HepG2 (cell line): ENCODE results near the gene UXS1. TPM values are rescaled to one million over a fixed set of nuclear protein-coding genes. Genes with fewer than 3 reads are reported as not detected.

Experiments
- AKAP8 ChIP-seq: sonication (generic); formaldehyde crosslinking; IDR thresholded peaks from 2 replicates; pipeline ENCODE4 v1.5.1; 2020; ENCODE audit warnings: mild to moderate bottlenecking, missing genetic modification reagents
- BRD4 ChIP-seq: sonication (generic); formaldehyde crosslinking; IDR thresholded peaks from 2 replicates; pipeline ENCODE4 v1.4.0; 2020; ENCODE audit warnings: missing genetic modification reagents
- CEBPG ChIP-seq: IDR thresholded peaks from 2 replicates; pipeline ENCODE4 v1.6.1; 2016
- GABPB1 ChIP-seq: IDR thresholded peaks from 2 replicates; pipeline ENCODE4 v1.6.1; 2016; ENCODE audit warnings: mild to moderate bottlenecking, missing genetic modification reagents, moderate library complexity, missing compliant biosample characterization
- IRF2 ChIP-seq: IDR thresholded peaks from 2 replicates; pipeline ENCODE4 v1.6.1; 2018; ENCODE audit warnings: missing genetic modification reagents, missing compliant biosample characterization
- KAT8 ChIP-seq: IDR thresholded peaks from 2 replicates; pipeline ENCODE4 v1.6.1; 2016; ENCODE audit warnings: missing genetic modification reagents, missing compliant biosample characterization
- MTA3 ChIP-seq: sonication (generic); formaldehyde crosslinking; IDR thresholded peaks from 2 replicates; pipeline ENCODE4 v1.4.0; 2020; ENCODE audit warnings: missing genetic modification reagents
- ONECUT2 ChIP-seq: sonication (generic); formaldehyde crosslinking; IDR thresholded peaks from 2 replicates; pipeline ENCODE4 v1.4.0; 2020; ENCODE audit warnings: missing genetic modification reagents
- PBX2 ChIP-seq: IDR thresholded peaks from 2 replicates; pipeline ENCODE4 v1.6.1; 2016; ENCODE audit warnings: control low read depth
- RCOR2 ChIP-seq: IDR thresholded peaks from 2 replicates; pipeline ENCODE4 v1.6.1; 2016; ENCODE audit warnings: missing biosample characterization, missing genetic modification reagents
- SYNCRIP ChIP-seq: fragments of 200-400 bp; formaldehyde crosslinking; IDR thresholded peaks from 2 replicates; pipeline ENCODE4 v1.6.1; 2018; ENCODE audit warnings: mild to moderate bottlenecking, low read depth, low read length; ENCODE audit not compliant: insufficient read depth
- THYN1 ChIP-seq: sonication (generic); formaldehyde crosslinking; IDR thresholded peaks from 2 replicates; pipeline ENCODE4 v1.8.1; 2023; ENCODE audit warnings: low read depth, mild to moderate bottlenecking, moderate library complexity, missing genetic modification reagents, borderline replicate concordance
- ZBTB38 ChIP-seq: sonication (generic); formaldehyde crosslinking; IDR thresholded peaks from 2 replicates; pipeline ENCODE4 v1.5.1; 2020; ENCODE audit warnings: mild to moderate bottlenecking, missing genetic modification reagents
- ZHX1 ChIP-seq: sonication (generic); formaldehyde crosslinking; IDR thresholded peaks from 2 replicates; pipeline ENCODE4 v1.8.1; 2022; ENCODE audit warnings: low read depth, mild to moderate bottlenecking, missing genetic modification reagents
- ZNF230 ChIP-seq: sonication (generic); formaldehyde crosslinking; IDR thresholded peaks from 2 replicates; pipeline ENCODE4 v1.4.0; 2020; ENCODE audit warnings: mild to moderate bottlenecking, missing genetic modification reagents
- ZNF232 ChIP-seq: sonication (generic); formaldehyde crosslinking; IDR thresholded peaks from 2 replicates; pipeline ENCODE4 v1.4.0; 2020; ENCODE audit warnings: missing genetic modification reagents, borderline replicate concordance
- ZNF3 ChIP-seq: IDR thresholded peaks from 2 replicates; pipeline ENCODE4 v1.7.0; 2017; ENCODE audit warnings: inconsistent platforms
- ZNF329 ChIP-seq: sonication (generic); formaldehyde crosslinking; IDR thresholded peaks from 2 replicates; pipeline ENCODE4 v1.9.0; 2021; ENCODE audit warnings: low read depth, mild to moderate bottlenecking, missing genetic modification reagents
- ZNF382 ChIP-seq: sonication (generic); formaldehyde crosslinking; IDR thresholded peaks from 2 replicates; pipeline ENCODE4 v1.5.0; 2020; ENCODE audit warnings: missing genetic modification reagents, mild to moderate bottlenecking, borderline replicate concordance
- ZNF549 ChIP-seq: sonication (generic); formaldehyde crosslinking; IDR thresholded peaks from 2 replicates; pipeline ENCODE4 v1.5.0; 2020; ENCODE audit warnings: missing genetic modification reagents
- ZNF557 ChIP-seq: sonication (generic); formaldehyde crosslinking; IDR thresholded peaks from 2 replicates; pipeline ENCODE4 v1.4.0; 2020; ENCODE audit warnings: missing genetic modification reagents
- ZNF572 ChIP-seq: sonication (generic); formaldehyde crosslinking; IDR thresholded peaks from 2 replicates; pipeline ENCODE4 v1.5.1; 2020; ENCODE audit warnings: mild to moderate bottlenecking, missing genetic modification reagents
- ZNF589 ChIP-seq: sonication (generic); formaldehyde crosslinking; conservative IDR thresholded peaks from 2 replicates; pipeline ENCODE4 v1.8.0; 2022; ENCODE audit warnings: mild to moderate bottlenecking, moderate library complexity, missing genetic modification reagents
- ZNF816 ChIP-seq: sonication (generic); formaldehyde crosslinking; IDR thresholded peaks from 2 replicates; pipeline ENCODE4 v1.8.0; 2022; ENCODE audit warnings: missing genetic modification reagents, mild to moderate bottlenecking, borderline replicate concordance
- polyA plus RNA-seq, 8 experiments: library from polyadenylated mRNA; depleted of rRNA in 3 of 8; stranded (reverse) in 7 of 8; unstranded in 1 of 8; fragments of >200 nt; fragmentation: Illumina TruSeq in 4 of 8; extraction: Trizol in 4 of 8; gene quantifications; 2 replicates each; pipeline versions ENCODE4 v1.2.1 to v1.2.3, GENCODE V29; 2011 to 2016; ENCODE audit warnings: low read depth in 4 of 8, missing spikeins in 1 of 8, mixed read lengths in 1 of 8; ENCODE audit not compliant: insufficient read depth in 1 of 8
- total RNA-seq, 5 experiments: library from RNA; depleted of rRNA; stranded (reverse); fragments of >200 nt; fragmentation: Illumina TruSeq; extraction: Trizol; gene quantifications; 2 replicates each; pipeline ENCODE4 v1.2.3, GENCODE V29; 2016; ENCODE audit warnings: low read depth in 1 of 5
- TF ChIP-seq, protein P1 (sequence below): sonication (generic); formaldehyde crosslinking; IDR thresholded peaks from 2 replicates; pipeline ENCODE4 v1.8.0; 2022; ENCODE audit warnings: mild to moderate bottlenecking, missing genetic modification reagents; ENCODE audit not compliant: insufficient replicate concordance
- TF ChIP-seq, protein P2 (sequence below): sonication (generic); formaldehyde crosslinking; IDR thresholded peaks from 2 replicates; pipeline ENCODE4 v1.4.0; 2020; ENCODE audit warnings: missing genetic modification reagents

The UXS1 gene
- total and polyA plus RNA-seq, 2 of the 13 experiments (the other 11 are each of a cell fraction or from before 2014, with no cell fraction given) = 53.3 to 110 TPM

DNA sequence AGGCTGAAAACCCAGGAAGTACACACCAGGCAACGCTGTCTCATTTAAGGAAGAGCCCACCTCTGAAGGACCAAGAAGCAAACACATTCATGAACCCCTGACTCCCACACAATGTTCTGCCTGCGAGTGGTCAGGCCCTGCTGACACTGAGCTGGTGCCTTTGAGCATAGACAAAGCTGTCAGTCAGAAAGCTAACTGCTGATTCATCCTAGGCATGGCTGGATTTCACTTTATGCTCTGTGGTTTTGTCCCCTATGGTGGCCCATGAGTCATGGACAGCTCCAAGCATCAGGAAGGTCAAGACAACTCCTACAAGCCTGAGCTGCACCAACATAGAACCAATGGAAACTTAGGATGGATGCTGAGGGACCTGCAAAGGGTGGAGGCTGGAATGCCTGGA, 78.9 kb downstream of the UXS1 start (continued):
- TF ChIP-seq GABPB1 (CRISPR knock-in tag) (peak; percentile 35; the same call in 1 of the 2 replicates), BRD4 (CRISPR knock-in tag) (no peak), IRF2 (CRISPR knock-in tag) (peak; percentile 52; the same call in 1 of the 2 replicates), AKAP8 (CRISPR knock-in tag) (no peak), ZNF329 (CRISPR knock-in tag) (no peak), ZNF230 (CRISPR knock-in tag) (no peak), ZNF382 (CRISPR knock-in tag) (no peak), ZNF557 (CRISPR knock-in tag) (no peak), THYN1 (CRISPR knock-in tag) (no peak), ONECUT2 (no peak), ZNF589 (CRISPR knock-in tag) (no peak), ZNF816 (CRISPR knock-in tag) (no peak), ZNF232 (CRISPR knock-in tag) (no peak), ZNF572 (CRISPR knock-in tag) (no peak), ZBTB38 (CRISPR knock-in tag) (no peak), KAT8 (no peak), RCOR2 (peak; percentile 42; the same call in 1 of the 2 replicates), CEBPG (CRISPR knock-in tag) (peak; percentile 6; the same call in 1 of the 2 replicates), ZHX1 (0 out of 2 replicates have a peak, but pooled peaks have one; percentile 44), PBX2 (peak; percentile 81), MTA3 (CRISPR knock-in tag) (no peak), ZNF3 (CRISPR knock-in tag) (no peak), ZNF549 (CRISPR knock-in tag) (no peak), SYNCRIP (no peak)
- TF ChIP-seq, protein P1, sequence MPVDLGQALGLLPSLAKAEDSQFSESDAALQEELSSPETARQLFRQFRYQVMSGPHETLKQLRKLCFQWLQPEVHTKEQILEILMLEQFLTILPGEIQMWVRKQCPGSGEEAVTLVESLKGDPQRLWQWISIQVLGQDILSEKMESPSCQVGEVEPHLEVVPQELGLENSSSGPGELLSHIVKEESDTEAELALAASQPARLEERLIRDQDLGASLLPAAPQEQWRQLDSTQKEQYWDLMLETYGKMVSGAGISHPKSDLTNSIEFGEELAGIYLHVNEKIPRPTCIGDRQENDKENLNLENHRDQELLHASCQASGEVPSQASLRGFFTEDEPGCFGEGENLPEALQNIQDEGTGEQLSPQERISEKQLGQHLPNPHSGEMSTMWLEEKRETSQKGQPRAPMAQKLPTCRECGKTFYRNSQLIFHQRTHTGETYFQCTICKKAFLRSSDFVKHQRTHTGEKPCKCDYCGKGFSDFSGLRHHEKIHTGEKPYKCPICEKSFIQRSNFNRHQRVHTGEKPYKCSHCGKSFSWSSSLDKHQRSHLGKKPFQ (CRISPR knock-in tag) = no peak
- TF ChIP-seq, protein P2, sequence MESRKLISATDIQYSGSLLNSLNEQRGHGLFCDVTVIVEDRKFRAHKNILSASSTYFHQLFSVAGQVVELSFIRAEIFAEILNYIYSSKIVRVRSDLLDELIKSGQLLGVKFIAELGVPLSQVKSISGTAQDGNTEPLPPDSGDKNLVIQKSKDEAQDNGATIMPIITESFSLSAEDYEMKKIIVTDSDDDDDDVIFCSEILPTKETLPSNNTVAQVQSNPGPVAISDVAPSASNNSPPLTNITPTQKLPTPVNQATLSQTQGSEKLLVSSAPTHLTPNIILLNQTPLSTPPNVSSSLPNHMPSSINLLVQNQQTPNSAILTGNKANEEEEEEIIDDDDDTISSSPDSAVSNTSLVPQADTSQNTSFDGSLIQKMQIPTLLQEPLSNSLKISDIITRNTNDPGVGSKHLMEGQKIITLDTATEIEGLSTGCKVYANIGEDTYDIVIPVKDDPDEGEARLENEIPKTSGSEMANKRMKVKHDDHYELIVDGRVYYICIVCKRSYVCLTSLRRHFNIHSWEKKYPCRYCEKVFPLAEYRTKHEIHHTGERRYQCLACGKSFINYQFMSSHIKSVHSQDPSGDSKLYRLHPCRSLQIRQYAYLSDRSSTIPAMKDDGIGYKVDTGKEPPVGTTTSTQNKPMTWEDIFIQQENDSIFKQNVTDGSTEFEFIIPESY (CRISPR knock-in tag) = no peak
